HEK293 (cell line): ENCODE data around the gene MEMO1.

Source experiments
- CTCF ChIA-PET: fragments of 350-600 bp; formaldehyde crosslinking; extraction: SDS; loops from one replicate; lab custom pipeline; 2021; ENCODE audit warnings: antibody characterized with exemption; lab: Yijun Ruan, JAX
- POLR2A ChIA-PET: fragments of 300-600 bp; formaldehyde crosslinking; extraction: SDS; loops from one replicate; lab custom pipeline; 2020; ENCODE audit warnings: antibody characterized with exemption, inconsistent platforms; lab: Yijun Ruan, JAX
- H3K27ac ChIP-seq: fragments of 200-500 bp; sonication (Bioruptor generic); 2 replicates; pipeline ENCODE4 v1.5.1; 2014; ENCODE audit warnings: low read depth, low read length, control low read depth, inconsistent platforms; ENCODE audit errors: extremely low read depth
- H3K36me3 ChIP-seq, 2 experiments: fragments of 200-500 bp in 1 of 2; sonication (Bioruptor generic) in 1 of 2; 1 replicate in 1 of 2; 2 replicates in 1 of 2; pipeline ENCODE4 v1.5.1; 2014 to 2017; ENCODE audit warnings: inconsistent platforms in 2 of 2, low read length in 2 of 2; ENCODE audit not compliant: control insufficient read depth in 2 of 2, insufficient read depth in 1 of 2
- H3K4me1 ChIP-seq: fragments of 200-500 bp; sonication (Bioruptor generic); 2 replicates; pipeline ENCODE4 v1.5.1; 2014; ENCODE audit warnings: mild to moderate bottlenecking, low read length, inconsistent platforms; ENCODE audit not compliant: control insufficient read depth, insufficient read depth
- H3K4me3 ChIP-seq: 2 replicates; pipeline ENCODE4 v1.5.1; 2011; ENCODE audit warnings: low read depth, mild to moderate bottlenecking, control low read depth, low read length, moderate library complexity
- H3K9me3 ChIP-seq: fragments of 200-500 bp; sonication (Bioruptor generic); 2 replicates; pipeline ENCODE4 v1.5.1; 2014; ENCODE audit warnings: low read depth, low read length, inconsistent platforms; ENCODE audit not compliant: control insufficient read depth, insufficient read depth
- BCL11A ChIP-seq: fragments of 450-650 bp; formaldehyde crosslinking; IDR thresholded peaks from 2 replicates; pipeline ENCODE4 v1.5.1; 2016; ENCODE audit warnings: low read depth, missing biosample characterization, missing genetic modification characterization
- BCL11B ChIP-seq: fragments of 450-650 bp; formaldehyde crosslinking; IDR thresholded peaks from 2 replicates; pipeline ENCODE4 v1.5.1; 2016; ENCODE audit warnings: low read depth, missing biosample characterization, missing genetic modification characterization
- HOXD13 ChIP-seq: sonication (generic); formaldehyde crosslinking; IDR thresholded peaks from 2 replicates; pipeline ENCODE4 v1.8.0; 2022; ENCODE audit warnings: missing genetic modification reagents, borderline replicate concordance
- MYNN ChIP-seq: fragments of 450-650 bp; formaldehyde crosslinking; IDR thresholded peaks from 2 replicates; pipeline ENCODE4 v1.5.1; 2016; ENCODE audit warnings: missing biosample characterization, missing genetic modification characterization, borderline replicate concordance
- MZF1 ChIP-seq: fragments of 450-650 bp; formaldehyde crosslinking; IDR thresholded peaks from 2 replicates; pipeline ENCODE4 v1.5.1; 2017; ENCODE audit warnings: missing biosample characterization, missing genetic modification characterization, borderline replicate concordance
- OVOL3 ChIP-seq: fragments of 450-650 bp; formaldehyde crosslinking; IDR thresholded peaks from 2 replicates; pipeline ENCODE4 v1.5.1; 2016; ENCODE audit warnings: missing biosample characterization, missing genetic modification characterization
- SP3 ChIP-seq: fragments of 450-650 bp; formaldehyde crosslinking; IDR thresholded peaks from 2 replicates; pipeline ENCODE4 v1.5.1; 2016; ENCODE audit warnings: missing biosample characterization, missing genetic modification characterization
- YY1 ChIP-seq: fragments of 450-650 bp; formaldehyde crosslinking; IDR thresholded peaks from 2 replicates; pipeline ENCODE4 v1.5.1; 2018; ENCODE audit warnings: missing biosample characterization, missing genetic modification characterization
- ZNF239 ChIP-seq: fragments of 450-650 bp; formaldehyde crosslinking; IDR thresholded peaks from 2 replicates; pipeline ENCODE4 v1.5.1; 2016; ENCODE audit warnings: missing biosample characterization, missing genetic modification characterization
- ZNF510 ChIP-seq: fragments of 450-650 bp; formaldehyde crosslinking; IDR thresholded peaks from 2 replicates; pipeline ENCODE4 v1.5.1; 2018; ENCODE audit warnings: mild to moderate bottlenecking, missing genetic modification characterization, missing biosample characterization; ENCODE audit not compliant: insufficient replicate concordance
- ZNF530 ChIP-seq: fragments of 450-650 bp; formaldehyde crosslinking; IDR thresholded peaks from 2 replicates; pipeline ENCODE4 v1.5.1; 2016; ENCODE audit warnings: low read depth, missing biosample characterization, missing genetic modification characterization
- ZNF596 ChIP-seq: fragments of 450-650 bp; IDR thresholded peaks from 2 replicates; pipeline ENCODE4 v1.5.0; 2018; ENCODE audit warnings: missing biosample characterization, mild to moderate bottlenecking, missing genetic modification characterization, moderate library complexity
- ZNF658 ChIP-seq: fragments of 450-650 bp; formaldehyde crosslinking; IDR thresholded peaks from 2 replicates; pipeline ENCODE4; 2016; ENCODE audit warnings: missing biosample characterization, missing genetic modification characterization
- ZNF777 ChIP-seq: fragments of 450-650 bp; formaldehyde crosslinking; IDR thresholded peaks from 2 replicates; pipeline ENCODE4 v1.5.1; 2017; ENCODE audit warnings: missing biosample characterization, missing genetic modification characterization, borderline replicate concordance
- TF ChIP-seq, protein P1 (sequence below): fragments of 450-650 bp; formaldehyde crosslinking; IDR thresholded peaks from 2 replicates; pipeline ENCODE4 v1.5.1; 2016; ENCODE audit warnings: missing biosample characterization, missing genetic modification characterization
- TF ChIP-seq, protein P2 (sequence below): fragments of 450-650 bp; formaldehyde crosslinking; IDR thresholded peaks from 2 replicates; pipeline ENCODE4 v1.5.1; 2017; ENCODE audit warnings: missing biosample characterization, missing genetic modification characterization
- TF ChIP-seq, protein P3 (sequence below): fragments of 450-650 bp; formaldehyde crosslinking; IDR thresholded peaks from 2 replicates; pipeline ENCODE4 v1.5.1; 2016; ENCODE audit warnings: missing biosample characterization, missing genetic modification characterization
- TF ChIP-seq, protein P4 (sequence below): fragments of 450-650 bp; formaldehyde crosslinking; IDR thresholded peaks from 2 replicates; pipeline ENCODE4 v1.5.1; 2016; ENCODE audit warnings: missing biosample characterization, missing genetic modification characterization
- TF ChIP-seq, protein P5 (sequence below): fragments of 450-650 bp; formaldehyde crosslinking; conservative IDR thresholded peaks from 2 replicates; pipeline ENCODE4 v1.5.1; 2016; ENCODE audit warnings: low read depth, missing biosample characterization, missing genetic modification characterization

The MEMO1 gene

DNA sequence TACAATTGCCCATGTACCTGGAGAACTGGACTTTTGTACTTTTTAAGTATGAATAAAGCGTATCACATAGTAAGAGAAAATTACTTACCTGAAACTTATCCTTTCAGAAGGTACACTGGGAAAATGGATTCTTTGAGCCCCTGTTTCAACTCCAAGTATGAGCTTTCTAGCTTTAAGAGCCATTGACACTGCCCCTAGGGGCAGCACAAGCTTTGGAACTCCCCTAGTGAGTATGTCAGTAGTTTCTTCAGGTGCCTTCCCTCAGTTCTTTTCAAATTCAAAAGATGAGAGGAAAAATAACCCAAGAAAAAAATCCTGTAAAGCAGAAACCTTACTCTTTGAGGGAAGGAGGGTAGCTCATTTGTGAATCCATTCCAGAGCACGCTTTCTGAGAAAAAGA lies 124.1 kb downstream of the MEMO1 start (continued):
- TF ChIP-seq ZNF596 (tag by site-specific recombination) (no peak), ZNF239 (tag by site-specific recombination) (no peak), MYNN (tag by site-specific recombination) (no peak), MZF1 (tag by site-specific recombination) (no peak), SP3 (no peak), ZNF530 (tag by site-specific recombination) (no peak), ZNF777 (tag by site-specific recombination) (no peak)
- TF ChIP-seq, protein P1, sequence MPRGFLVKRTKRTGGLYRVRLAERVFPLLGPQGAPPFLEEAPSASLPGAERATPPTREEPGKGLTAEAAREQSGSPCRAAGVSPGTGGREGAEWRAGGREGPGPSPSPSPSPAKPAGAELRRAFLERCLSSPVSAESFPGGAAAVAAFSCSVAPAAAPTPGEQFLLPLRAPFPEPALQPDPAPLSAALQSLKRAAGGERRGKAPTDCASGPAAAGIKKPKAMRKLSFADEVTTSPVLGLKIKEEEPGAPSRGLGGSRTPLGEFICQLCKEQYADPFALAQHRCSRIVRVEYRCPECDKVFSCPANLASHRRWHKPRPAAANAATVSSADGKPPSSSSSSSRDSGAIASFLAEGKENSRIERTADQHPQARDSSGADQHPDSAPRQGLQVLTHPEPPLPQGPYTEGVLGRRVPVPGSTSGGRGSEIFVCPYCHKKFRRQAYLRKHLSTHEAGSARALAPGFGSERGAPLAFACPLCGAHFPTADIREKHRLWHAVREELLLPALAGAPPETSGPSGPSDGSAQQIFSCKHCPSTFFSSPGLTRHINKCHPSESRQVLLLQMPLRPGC (tag by site-specific recombination), result no peak

DNA sequence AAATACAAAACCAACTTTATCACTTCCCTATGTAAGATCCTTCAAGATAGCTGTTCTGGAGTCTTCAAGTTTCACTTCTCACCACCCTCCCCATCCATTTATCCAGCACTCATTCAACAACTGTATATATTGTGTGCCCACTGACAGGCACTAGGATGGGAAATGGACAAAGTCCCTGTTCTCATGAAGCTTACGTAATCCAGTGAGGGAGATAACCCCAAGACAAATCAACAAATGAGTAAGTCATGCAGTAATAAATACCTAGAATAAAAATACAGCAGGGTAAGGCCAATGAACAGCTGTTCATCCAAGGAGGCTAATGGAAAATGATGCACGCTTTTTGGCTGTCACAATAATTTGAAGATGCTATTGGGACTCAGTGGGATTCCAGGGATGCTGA lies 133.8 kb downstream of the MEMO1 start:
- H3K36me3 ChIP-seq, result peaks cover 0 to 8% of the 10 kb centered on the region in 2 experiments; a peak in 1 of 3 replicates
- TF ChIP-seq ZNF658 (tag by site-specific recombination), result no peak
- TF ChIP-seq OVOL3, result no peak
- TF ChIP-seq, protein P2, sequence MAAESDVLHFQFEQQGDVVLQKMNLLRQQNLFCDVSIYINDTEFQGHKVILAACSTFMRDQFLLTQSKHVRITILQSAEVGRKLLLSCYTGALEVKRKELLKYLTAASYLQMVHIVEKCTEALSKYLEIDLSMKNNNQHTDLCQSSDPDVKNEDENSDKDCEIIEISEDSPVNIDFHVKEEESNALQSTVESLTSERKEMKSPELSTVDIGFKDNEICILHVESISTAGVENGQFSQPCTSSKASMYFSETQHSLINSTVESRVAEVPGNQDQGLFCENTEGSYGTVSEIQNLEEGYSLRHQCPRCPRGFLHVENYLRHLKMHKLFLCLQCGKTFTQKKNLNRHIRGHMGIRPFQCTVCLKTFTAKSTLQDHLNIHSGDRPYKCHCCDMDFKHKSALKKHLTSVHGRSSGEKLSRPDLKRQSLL (tag by site-specific recombination), result no peak
- no peak for TF ChIP-seq HOXD13 (CRISPR knock-in tag)
- no peak for TF ChIP-seq BCL11A
- TF ChIP-seq, protein P3, sequence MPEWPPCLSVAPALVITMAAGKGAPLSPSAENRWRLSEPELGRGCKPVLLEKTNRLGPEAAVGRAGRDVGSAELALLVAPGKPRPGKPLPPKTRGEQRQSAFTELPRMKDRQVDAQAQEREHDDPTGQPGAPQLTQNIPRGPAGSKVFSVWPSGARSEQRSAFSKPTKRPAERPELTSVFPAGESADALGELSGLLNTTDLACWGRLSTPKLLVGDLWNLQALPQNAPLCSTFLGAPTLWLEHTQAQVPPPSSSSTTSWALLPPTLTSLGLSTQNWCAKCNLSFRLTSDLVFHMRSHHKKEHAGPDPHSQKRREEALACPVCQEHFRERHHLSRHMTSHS (tag by site-specific recombination), result no peak
- TF ChIP-seq ZNF510 (tag by site-specific recombination), result no peak
- H3K4me3 ChIP-seq, result no peak overlapping the region
- ChIA-PET POLR2A (no interaction called here), CTCF (no interaction called here)
- no peaks in the 10 kb centered on the region for H3K4me1 ChIP-seq
- H3K27ac ChIP-seq, result no peak overlapping the region
- no peaks in the 10 kb centered on the region for H3K9me3 ChIP-seq

DNA sequence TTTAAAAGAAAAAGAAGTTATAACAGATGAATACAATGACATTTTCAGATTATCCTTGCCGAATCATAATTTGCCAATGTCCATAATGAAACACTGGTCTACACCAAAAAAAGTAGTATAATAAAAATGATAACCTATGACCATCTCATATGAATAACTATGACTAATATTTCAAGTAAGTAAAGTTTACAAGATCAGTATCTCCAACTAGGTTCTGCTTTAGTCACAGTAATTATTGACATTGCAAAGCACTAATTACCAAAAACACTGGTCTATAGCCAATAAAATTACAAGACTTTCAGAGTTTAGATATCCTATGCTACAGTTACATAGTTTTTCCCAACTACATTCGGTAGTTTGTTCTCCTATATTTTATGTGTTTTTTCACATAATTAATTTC lies 136.7 kb downstream of the MEMO1 start:
- TF ChIP-seq YY1 (tag by site-specific recombination), result no peak
- no peaks in the 10 kb centered on the region for H3K9me3 ChIP-seq
- CTCF ChIA-PET, result no interaction called here
- H3K4me1 ChIP-seq, result no peaks in the 10 kb centered on the region
- POLR2A ChIA-PET, result no interaction called here
- no peak overlapping the region for H3K27ac ChIP-seq
- no peaks in the 10 kb centered on the region for H3K36me3 ChIP-seq
- no peak overlapping the region for H3K4me3 ChIP-seq

DNA sequence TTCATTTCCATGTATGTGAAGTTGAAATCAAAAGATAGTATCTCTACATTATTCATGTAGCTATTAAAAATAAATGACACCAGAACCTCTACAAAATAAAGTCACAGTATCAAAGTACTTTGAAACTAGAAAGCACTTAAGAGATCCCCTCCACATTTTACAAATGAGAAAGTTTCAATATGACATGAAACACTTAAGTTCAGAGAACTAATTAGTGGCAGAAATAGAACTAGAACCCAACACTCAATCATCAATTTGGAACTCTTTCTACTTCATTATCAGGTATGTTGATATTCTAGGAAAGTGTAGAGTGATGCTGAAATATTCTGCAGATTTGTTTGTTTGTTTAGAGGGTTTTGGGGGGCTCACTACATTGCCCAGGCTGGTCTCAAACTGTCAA lies 145.6 kb downstream of the MEMO1 start:
- POLR2A ChIA-PET, result no interaction called here

More for the DNA sequence above, 145.6 kb downstream of the MEMO1 start:
- Histone ChIP-seq H3K4me3 (no peak overlapping the region), H3K36me3 (peaks cover 0 to 4% of the 10 kb centered on the region in 2 experiments; a peak in 1 of 3 replicates)
- no peak for TF ChIP-seq BCL11B
- TF ChIP-seq, protein P4, sequence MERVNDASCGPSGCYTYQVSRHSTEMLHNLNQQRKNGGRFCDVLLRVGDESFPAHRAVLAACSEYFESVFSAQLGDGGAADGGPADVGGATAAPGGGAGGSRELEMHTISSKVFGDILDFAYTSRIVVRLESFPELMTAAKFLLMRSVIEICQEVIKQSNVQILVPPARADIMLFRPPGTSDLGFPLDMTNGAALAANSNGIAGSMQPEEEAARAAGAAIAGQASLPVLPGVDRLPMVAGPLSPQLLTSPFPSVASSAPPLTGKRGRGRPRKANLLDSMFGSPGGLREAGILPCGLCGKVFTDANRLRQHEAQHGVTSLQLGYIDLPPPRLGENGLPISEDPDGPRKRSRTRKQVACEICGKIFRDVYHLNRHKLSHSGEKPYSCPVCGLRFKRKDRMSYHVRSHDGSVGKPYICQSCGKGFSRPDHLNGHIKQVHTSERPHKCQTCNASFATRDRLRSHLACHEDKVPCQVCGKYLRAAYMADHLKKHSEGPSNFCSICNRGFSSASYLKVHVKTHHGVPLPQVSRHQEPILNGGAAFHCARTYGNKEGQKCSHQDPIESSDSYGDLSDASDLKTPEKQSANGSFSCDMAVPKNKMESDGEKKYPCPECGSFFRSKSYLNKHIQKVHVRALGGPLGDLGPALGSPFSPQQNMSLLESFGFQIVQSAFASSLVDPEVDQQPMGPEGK (tag by site-specific recombination), result no peak
- TF ChIP-seq, protein P5, sequence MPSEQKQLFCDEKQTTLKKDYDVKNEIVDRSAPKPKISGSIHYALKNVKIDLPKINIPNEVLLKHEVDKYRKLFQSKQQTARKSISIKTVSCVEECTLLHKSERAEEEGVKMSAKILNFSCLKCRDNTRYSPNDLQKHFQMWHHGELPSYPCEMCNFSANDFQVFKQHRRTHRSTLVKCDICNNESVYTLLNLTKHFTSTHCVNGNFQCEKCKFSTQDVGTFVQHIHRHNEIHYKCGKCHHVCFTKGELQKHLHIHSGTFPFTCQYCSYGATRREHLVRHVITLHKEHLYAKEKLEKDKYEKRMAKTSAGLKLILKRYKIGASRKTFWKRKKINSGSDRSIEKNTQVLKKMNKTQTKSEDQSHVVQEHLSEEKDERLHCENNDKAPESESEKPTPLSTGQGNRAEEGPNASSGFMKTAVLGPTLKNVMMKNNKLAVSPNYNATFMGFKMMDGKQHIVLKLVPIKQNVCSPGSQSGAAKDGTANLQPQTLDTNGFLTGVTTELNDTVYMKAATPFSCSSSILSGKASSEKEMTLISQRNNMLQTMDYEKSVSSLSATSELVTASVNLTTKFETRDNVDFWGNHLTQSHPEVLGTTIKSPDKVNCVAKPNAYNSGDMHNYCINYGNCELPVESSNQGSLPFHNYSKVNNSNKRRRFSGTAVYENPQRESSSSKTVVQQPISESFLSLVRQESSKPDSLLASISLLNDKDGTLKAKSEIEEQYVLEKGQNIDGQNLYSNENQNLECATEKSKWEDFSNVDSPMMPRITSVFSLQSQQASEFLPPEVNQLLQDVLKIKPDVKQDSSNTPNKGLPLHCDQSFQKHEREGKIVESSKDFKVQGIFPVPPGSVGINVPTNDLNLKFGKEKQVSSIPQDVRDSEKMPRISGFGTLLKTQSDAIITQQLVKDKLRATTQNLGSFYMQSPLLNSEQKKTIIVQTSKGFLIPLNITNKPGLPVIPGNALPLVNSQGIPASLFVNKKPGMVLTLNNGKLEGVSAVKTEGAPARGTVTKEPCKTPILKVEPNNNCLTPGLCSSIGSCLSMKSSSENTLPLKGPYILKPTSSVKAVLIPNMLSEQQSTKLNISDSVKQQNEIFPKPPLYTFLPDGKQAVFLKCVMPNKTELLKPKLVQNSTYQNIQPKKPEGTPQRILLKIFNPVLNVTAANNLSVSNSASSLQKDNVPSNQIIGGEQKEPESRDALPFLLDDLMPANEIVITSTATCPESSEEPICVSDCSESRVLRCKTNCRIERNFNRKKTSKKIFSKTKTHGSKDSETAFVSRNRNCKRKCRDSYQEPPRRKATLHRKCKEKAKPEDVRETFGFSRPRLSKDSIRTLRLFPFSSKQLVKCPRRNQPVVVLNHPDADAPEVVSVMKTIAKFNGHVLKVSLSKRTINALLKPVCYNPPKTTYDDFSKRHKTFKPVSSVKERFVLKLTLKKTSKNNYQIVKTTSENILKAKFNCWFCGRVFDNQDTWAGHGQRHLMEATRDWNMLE (tag by site-specific recombination), result no peak
- TF ChIP-seq, all 188 proteins: peak for 0
- Histone ChIP-seq H3K9me3 (no peaks in the 10 kb centered on the region), H3K4me1 (no peaks in the 10 kb centered on the region), H3K27ac (no peak overlapping the region)
- CTCF ChIA-PET, result no interaction called here
